Heart left ventricle (tissue), 13 donors: ENCODE measurements around the gene TRAM2.

Source experiments
- CTCF ChIP-seq, 12 donors: fragments of 200-600 bp; sonication (generic) in 4 of 12; IDR thresholded peaks; one replicate each; pipeline versions ENCODE4 v1.5.0 to v1.8.0; 2018 to 2022; ENCODE audit warnings: antibody characterized with exemption in 12 of 12, mild to moderate bottlenecking in 5 of 12
- POLR2A ChIP-seq, 2 donors: fragments of 450-650 bp; IDR thresholded peaks; one replicate each; pipeline ENCODE4 v1.6.1; 2017; ENCODE audit warnings: antibody characterized with exemption in 2 of 2, mild to moderate bottlenecking in 2 of 2, moderate library complexity in 2 of 2
- donor health status: ischemic (EF 13 %, LVEDD 7.1; RV severe dilation, severe dysfunction).
- donor health status: DM: no; HTN: yes; CAD: no.
- donor health status: DM: no; HTN: no; CAD: no.
- donor health status: ischemic (EF 25% LVEDD 6.9; RV normal size, moderate dysfunction).
- donor health status: ischemic (EF 25% LVEDD 5.7; RV mildly dilated, moderate dysfunction).
- donor health status: ischemic (EF 35%, LVEDD 5.7; RV mildly dilated, moderate dysfunction).
- donor health status: nonischemic (EF 11% LVEDD 7.7; RV severe dilation, severe dysfunction).
- donor health status: DM: yes; HTN: yes; CAD: no.
- donor health status: PGD.
- donor health status: ischemic (EF 29% LVEDD 5.4; RV normal size, mild dysfunction).
- donor health status: nonischemic (EF 23%, LVEDD 6.1; RV moderate dilation, normal function).

- TF ChIP-seq POLR2A (IDR thresholded peaks at IDR 0.05) (no peak), CTCF (IDR thresholded peaks at IDR 0.05) (no peak)
Observed at GRCh38 chr6:52454556-52454955, 122.3 kb downstream of the TRAM2 start.
